PFSK-1 (cell line): ENCODE measurements around the gene PHC2.

Experiments
- POLR2AphosphoS5 ChIP-seq: IDR thresholded peaks from 2 replicates; pipeline ENCODE4 v1.6.1; 2012; ENCODE audit warnings: low read depth, mild to moderate bottlenecking, control low read depth, low read length, moderate library complexity
- TAF1 ChIP-seq: IDR thresholded peaks from 2 replicates; pipeline ENCODE4 v1.6.1; 2012; ENCODE audit warnings: low read length, control low read depth, borderline replicate concordance; ENCODE audit not compliant: insufficient read depth

DNA sequence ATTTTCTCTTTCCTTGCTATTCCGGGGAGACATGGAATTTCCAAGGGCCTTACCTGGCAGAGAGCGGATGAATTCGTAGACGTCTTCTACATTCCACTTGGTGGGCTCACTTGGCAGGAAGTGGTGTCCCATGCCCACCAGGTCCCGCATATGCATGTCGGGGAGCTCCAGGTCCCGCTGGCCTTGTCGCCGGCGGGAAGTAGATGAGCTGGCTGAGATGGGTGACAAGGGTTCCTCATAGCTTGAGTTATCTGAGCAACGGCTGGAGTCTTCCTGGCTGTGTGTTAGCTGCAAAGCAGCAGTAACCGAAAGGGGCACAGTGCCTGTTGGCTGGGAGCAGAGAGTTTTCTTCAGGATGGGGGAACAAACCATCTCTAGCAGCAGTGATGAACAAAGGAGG is 102.1 kb downstream of the PHC2 start:
- TF ChIP-seq TAF1 (no peak), POLR2AphosphoS5 (no peak)
